Measurements from ENCODE around the gene SHH.

Gene SHH

GRCh38 chr7:155806096-155806871 lies 6.0 kb downstream of the SHH start:
- DNase-seq (ENCODE audit: low read depth): no peak

- no peak for DNase-seq (ENCODE audit: low read depth)
Observed at GRCh38 chr7:155805826-155806095, 6.5 kb downstream of the SHH start.

- peak; percentile 20 for DNase-seq (ENCODE audit: low read depth)
Observed at GRCh38 chr7:155804897-155805825, 7.1 kb downstream of the SHH start.

GRCh38 chr7:155804431-155804831 lies 7.8 kb downstream of the SHH start:
- DNase-seq (ENCODE audit: low read depth): no peak

GRCh38 chr7:155803418-155804376 lies 8.6 kb downstream of the SHH start:
- DNase-seq (ENCODE audit: low read depth): no peak

- DNase-seq (ENCODE audit: low read depth): no peak
Observed at GRCh38 chr7:155802906-155803417, 9.3 kb downstream of the SHH start.

GRCh38 chr7:155802291-155802690 lies 10.0 kb downstream of the SHH start:
- DNase-seq (ENCODE audit: low read depth): no peak

GRCh38 chr7:155800741-155801267 lies 11.5 kb downstream of the SHH start:
- no peak for DNase-seq (ENCODE audit: low read depth)

GRCh38 chr7:155800301-155800700 lies 12.0 kb downstream of the SHH start:
- DNase-seq (ENCODE audit: low read depth): no peak

GRCh38 chr7:155799514-155799913 lies 12.7 kb downstream of the SHH start:
- DNase-seq (ENCODE audit: low read depth): no peak

- DNase-seq (ENCODE audit: low read depth): no peak
Observed at GRCh38 chr7:155798673-155799439, 13.4 kb downstream of the SHH start.

GRCh38 chr7:155797262-155798250 lies 14.7 kb downstream of the SHH start:
- DNase-seq (ENCODE audit: low read depth): no peak

- no peak for DNase-seq (ENCODE audit: low read depth)
Observed at GRCh38 chr7:155796381-155797261, 15.6 kb downstream of the SHH start.

GRCh38 chr7:155795951-155796350 lies 16.3 kb downstream of the SHH start:
- no peak for DNase-seq (ENCODE audit: low read depth)

- no peak for DNase-seq (ENCODE audit: low read depth)
Observed at GRCh38 chr7:155795401-155795800, 16.9 kb downstream of the SHH start.

- no peak for DNase-seq (ENCODE audit: low read depth)
Observed at GRCh38 chr7:155794196-155794595, 18.1 kb downstream of the SHH start.

GRCh38 chr7:155793720-155794119 lies 18.5 kb downstream of the SHH start:
- DNase-seq (ENCODE audit: low read depth): no peak

GRCh38 chr7:155792999-155793560 lies 19.2 kb downstream of the SHH start:
- no peak for DNase-seq (ENCODE audit: low read depth)
